Stimulated activated naive CD4-positive, alpha-beta T cell treated with Interleukin-2 at 50 U/mL for 16 hours (primary cell): ENCODE data around the gene CD7.

Experiments used
- DNase-seq: peaks from one replicate; lab custom pipeline; 2025; lab: John Stamatoyannopoulos, UW

The CD7 gene

DNA sequence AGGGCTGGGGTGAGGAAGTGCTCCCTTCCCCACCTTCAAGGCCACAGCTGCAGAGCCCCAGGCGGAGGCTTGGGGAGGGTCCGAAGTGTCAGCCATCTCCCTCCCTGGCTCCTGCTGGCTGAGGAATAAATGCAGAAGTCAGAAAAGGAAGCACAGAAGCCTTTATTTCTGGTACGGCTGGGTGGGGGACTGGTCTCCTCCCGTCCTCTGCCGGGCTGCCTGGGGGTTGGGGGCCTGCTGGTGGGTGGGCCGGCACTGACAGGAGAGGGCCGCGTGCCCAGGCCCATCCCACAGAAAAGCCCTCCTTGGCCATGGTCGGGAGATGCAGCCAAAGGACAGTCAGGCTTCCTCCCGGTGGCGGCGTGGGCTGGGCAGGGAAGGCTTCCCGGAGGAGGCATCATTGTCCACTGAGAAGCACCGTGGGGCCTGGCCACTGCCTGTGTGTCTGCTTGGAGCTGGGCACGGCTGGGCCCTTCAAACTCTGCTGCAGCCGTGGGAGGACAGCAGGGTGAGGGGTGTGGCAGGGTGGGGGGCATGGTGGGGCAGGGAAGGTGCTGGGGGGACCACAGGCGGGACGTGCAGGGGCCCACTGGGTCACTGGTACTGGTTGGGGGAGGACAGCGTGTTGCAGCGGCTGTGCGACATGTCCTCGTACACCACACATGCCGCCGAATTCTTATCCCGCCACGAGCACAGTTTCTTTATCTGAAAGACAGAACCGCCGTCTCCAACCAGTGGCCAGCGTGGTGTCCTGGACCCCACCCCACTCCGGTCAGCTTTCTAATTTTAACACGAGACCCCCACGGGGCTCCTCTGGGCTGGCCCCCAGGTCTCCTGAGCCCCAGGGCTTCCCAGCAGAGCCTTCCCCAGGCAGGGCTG is 2.4 kb downstream of the CD7 start:
- no peak for DNase-seq

- DNase-seq, result no peak
These were observed 3.2 kb downstream of the CD7 start for GRCh38 chr17:82314012-82314726.

GRCh38 chr17:82313195-82314011 is 4.0 kb downstream of the CD7 start:
- no peak for DNase-seq

DNA sequence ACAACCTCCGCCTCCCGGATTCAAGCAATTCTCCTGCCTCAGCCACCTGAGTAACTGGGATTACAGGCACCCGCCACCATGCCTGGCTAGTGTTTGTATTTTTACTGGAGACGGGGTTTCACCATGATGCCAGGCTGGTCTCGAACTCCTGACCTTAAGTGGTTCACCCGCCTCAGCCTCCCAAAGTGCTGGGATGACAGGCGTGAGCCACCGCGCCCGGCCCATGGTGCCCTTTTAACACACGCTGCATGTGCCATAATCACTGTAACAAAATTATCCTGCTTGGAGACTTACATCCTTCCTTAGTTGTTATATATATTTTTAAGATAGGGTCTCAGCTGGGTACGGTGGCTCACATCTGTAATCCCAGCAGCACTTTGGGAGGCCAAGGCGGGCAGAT is 5.4 kb downstream of the CD7 start:
- DNase-seq, result no peak

DNA sequence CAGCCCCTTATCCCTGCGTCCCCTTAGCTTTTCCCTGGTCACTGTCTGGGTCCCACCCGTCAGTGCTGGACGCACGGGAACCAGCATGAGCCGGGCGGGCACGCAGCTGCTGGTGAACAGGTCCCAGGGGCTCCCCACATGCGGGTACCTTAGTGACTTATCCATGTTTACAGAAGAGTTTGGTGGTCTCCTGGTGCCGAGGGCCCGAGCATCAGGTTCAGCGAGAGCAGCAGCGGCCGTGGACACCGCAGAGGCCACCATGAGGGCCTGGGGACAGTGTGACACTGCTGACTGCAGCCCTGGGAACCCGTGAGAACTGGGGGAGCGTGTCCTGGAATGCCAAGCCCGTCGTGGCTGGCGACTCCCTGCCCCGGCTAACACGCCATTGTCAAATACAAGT is 6.5 kb downstream of the CD7 start:
- DNase-seq, result no peak

DNA sequence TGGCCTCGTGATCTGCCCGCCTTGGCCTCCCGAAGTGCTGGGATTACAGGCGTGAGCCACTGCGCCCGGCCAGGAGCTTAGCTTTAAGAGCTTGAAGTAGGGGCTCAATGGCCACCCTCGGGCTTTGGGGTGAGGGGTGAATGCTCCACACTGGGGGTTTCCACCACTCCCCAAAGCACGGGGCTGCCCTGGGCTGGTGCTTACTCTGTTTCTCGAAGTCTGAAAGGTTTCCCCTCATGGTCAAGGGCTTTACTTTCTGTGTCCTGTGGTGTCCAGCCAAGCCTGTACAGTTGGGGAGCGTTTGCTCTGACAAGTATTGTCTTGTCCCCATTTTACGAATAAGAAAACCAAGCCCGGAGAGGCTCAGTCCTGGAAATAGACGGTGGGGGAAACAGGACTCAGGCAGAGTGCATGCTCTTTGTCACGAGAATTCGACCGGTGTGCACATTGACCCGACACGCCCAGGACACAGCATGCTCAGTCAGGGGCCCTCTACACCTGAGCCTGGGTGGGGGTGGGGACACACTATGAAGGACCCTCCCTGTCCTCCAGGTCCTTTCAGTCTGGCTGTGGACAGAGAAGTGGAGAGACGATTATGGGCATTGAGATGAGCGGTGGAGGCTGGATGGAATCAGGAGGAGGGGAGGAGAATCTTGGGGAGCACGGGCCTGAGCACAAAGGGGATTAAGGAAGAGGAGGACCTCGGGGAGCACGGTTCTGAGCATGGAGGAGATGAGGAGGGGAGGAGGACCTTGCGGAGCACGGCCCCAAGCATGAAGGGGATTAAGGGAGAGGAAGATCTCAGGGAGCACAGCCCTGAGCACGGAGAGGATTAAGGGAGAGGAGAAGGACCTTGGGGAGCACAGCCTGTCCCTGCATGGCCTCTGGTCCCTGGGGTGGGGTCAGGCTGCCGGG is 7.5 kb downstream of the CD7 start:
- no peak for DNase-seq

DNA sequence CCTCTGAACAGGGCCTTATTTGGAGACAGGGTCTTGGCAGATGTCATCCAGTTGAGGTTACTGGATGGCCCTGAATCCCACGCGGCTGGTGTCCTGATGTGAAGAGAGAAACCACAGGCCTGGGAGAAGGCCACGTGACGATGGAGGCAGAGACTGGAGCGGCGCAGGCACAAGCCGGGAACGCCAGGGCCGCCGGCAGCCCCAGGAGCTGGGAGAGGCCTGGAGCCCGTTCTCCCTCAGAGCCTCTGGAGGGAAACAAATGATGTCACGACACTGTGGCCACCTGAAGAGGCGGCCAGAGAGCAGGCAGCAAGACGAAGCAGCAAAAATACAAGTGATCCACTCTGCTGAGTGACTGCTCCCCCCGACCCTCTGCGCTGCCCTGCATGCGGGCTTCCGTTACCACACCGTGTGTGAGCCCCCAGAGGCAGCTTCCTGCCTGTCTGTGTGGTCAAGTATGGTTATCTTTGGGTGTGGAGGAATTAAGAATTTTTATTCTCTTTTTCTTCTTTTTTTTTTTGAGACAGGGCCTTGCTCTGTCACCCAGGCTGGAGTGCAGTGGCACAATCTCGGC is 11.6 kb downstream of the CD7 start:
- DNase-seq, result no peak

DNA sequence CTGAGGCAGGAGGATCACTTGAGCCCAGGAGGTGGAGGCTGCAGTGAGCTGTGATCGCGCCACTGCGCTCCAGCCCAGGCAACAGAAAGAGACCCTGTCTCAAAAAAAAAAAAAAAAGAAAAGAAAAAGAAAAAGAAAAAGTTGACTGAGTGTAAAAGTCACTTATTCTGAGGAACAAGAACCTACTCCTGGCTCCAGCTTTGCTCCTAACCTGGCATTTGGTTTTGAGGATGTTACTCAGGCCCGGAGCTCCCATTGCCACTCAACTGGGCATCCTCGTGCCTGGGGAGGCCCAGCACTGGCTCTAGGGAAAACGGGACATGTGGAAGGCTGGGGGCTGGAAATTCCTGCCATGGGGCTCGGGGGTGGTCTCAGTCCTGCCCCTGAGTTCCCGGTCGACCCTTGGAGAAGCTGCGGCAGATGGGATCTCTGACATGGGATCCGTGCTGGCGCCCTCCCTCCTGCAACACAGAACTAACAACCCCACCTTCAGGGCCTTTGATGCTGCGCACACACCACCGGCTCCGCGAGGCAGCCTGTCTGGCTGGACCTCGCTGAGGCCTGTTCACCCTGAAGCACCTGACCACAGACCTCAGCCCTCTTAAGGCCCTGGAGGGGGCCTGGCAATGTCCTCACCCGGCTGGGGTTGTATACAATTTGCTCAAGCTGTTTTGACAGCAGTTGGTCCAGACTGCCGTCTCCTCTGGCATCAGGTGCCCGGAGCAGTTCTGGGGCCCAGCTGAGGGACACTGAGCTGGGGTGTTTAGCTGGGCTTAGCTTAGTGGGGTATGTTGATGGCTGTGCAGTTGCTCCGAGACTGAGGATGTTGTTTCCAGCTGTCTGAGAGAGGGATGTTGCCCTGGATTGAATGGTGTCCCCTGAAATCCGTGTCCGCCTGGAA is 12.3 kb downstream of the CD7 start:
- no peak for DNase-seq

DNA sequence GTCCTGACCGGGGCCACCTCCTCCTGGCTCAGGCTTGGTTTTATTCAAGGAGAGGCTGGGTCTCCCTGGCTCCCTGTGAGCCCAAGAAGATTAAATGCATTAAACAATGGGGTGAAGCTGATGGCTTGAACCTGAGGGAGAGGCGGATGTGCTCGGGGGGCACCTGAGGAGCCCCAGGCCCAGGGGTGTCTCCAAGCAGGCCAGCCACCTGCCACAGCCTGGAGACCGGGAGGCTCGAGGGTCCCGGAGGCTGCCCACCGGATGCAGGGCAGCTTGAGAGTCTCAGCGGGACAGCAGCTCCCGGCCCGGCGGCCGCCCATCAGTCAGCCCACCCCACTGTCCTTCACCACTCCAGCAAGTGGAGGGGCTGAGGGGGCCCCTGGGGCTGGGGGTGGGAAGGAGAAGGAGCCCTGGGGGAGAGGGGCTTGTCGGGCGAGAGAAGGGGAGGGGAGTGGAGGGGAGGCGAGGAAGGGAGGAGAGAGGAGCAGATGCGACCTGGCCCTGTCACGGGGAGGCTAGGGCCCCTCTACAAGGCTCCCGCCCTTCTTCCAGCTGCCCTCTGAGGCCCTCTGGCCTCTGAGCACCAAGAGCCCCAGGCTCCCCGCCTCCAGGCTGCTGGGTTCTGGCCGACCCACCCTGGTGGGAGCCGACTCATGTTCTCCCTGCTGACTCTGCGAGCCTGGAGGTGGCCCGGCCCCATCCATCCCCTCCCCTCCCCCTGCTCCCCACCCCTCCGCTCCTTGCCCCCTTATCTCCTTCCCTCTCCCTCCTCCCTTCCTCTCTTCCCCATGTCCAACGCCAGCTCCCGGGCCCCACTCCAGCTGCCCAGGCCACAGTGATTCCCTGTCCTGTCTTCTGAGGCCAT is 13.2 kb downstream of the CD7 start:
- no peak for DNase-seq

GRCh38 chr17:82302991-82303943 is 14.1 kb downstream of the CD7 start:
- peak; percentile 18 for DNase-seq

DNA sequence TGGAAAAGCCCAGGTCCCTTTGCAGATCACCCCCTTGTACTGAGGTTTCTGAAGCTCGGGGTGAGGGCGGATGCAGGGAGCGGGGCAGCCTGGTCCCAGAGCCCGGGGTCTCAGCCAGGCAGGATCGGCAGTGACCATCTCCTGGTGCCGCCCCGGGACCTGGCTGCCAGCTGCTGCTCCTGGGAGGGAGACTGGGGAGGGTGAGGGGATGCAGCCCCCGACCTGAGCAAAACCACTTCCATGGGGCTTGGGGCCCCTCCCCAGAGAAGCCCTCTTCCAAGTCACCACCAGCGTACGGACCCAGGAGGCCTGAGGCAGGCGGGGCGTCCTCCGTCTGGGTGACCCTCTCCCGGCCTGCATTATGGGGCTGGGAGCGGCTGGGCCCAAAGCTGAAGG is 14.8 kb downstream of the CD7 start:
- no peak for DNase-seq

DNA sequence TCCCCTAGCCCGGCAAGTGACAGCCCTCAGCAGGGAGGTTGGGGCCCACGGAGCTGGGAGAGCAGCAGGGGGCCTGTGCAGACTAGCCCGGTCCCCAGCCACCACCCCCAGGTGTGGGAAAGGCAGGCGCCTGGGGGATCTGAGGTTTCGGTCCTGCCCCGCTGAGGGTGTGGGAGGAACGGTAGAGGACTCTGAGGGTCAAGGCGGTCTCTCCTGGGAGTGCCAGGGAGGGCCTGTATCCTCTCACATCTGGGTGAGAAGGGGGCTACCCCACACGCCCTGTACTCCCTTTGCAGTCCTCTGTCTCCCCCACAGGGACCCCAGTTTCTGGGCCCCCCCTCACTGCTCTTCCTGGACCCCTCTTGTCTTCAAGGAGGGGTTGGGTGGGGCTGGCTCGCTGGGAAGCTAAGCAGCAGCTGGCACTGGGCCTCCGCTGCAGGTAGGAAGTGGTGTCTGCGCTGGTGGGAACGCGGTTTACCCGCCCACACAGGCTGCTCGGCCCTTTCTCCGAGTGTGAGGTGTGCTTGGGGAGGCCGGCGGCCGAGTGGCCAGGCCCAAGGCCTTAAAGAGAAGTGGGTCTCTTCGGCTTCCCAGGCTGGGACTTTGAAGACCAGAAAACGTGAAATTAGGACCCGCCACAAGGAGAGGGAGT is 15.4 kb downstream of the CD7 start:
- peak; percentile 54 for DNase-seq

DNA sequence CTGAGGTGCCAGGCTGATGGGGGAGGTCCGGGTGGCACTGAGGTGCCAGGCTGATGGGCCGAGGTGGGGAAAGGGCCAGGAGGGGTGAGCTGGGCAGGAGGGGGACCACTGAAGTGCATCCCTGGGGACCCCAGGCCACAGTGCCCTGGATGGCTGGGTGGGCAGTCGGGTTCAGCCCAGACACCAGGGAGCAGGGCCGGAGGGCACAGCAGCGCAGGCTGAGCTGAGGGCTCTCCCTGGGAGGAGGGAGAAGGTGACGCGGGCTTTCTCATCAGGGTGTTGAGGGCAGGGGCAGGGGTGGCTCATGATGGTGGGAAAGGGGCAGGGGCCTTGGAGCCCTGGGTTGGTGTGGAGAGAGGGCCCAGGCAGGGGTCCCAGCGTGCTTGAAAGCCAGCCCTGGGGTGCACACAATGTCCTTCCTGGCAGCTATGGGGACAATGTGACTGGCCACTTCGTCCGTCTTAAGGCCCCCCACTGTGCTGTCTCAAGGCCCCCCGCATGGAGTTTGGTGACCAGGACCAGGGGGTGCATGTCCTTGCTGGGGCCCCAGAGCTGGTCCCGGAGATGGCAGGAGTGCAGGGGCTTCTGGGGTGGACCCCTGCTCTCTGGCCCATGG is 16.0 kb downstream of the CD7 start:
- DNase-seq, result no peak

DNA sequence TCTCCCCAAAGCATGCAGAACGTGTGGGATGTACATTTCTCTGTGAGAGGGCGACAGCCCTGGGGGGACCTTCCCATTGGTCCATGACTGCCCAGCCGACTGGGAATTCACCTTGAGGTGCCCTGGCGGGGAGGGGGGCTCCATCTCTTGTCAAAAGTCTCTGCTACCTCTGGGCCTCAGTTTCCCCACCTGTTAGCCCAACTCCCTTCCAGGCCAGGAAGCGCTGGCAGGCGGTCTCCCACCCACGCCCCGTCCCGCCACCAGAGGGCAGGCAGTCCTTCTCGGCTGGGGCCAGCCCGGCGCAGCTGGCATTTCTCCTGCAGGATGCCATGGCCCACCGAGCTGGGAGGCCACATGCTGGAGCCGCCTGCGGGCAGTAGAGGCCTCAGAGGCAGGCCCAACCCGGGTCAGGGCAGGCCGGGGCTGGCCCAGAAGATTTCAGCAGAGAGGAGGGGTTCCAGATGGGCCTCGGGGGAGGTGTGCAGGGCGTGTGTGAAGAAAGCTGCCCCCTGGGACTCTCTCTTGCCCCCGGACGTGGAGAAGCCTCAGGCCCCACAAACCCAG is 16.6 kb downstream of the CD7 start:
- DNase-seq, result peak; percentile 40

DNA sequence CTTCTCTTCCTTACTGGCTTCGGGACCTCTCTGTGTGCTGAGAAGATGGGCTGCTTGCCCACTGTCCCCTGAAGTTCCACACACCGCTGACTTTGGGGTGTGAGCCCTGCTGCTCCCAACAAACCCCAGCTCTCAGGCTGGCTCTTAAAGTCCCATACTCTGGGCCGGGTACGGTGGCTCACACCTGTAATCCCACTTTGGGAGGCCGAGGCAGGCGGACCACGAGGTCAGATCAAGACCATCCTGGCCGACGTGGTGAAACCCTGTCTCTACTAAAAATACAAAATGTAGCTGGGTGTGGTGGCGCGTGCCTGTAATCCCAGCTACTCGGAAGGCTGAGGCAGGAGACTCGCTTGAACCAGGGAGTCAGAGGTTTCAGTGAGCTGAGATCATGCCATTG is 17.2 kb downstream of the CD7 start:
- no peak for DNase-seq

DNA sequence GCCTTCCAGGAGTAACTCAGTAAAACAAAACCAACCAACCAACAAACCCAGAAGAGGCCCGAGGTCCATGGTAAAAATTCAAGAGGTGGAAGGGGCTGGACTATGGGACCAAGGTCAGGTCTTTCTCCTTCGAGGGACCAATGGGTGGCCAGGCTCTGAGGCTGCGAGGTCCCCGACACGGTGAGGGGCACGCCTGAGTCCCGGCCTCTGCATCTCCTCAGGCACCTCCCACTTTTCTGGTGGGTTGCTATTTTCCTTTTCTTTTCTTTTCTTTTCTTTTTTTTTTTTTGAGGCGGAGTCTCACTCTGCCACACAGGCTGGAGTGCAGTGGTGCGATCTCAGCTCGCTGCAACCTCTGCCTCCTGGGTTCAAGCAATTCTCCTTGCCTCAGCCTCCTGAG is 18.0 kb downstream of the CD7 start:
- DNase-seq, result no peak
